Nephron progenitor cell (in vitro differentiated cells): ENCODE results near the gene PTGES3.

Source experiments
- DNase-seq: peaks from one replicate; pipeline ENCODE4 v3.0.0; 2021
- H3K27ac Mint-ChIP-seq: 2 replicates; pipeline ENCODE4 v1.8.0; 2021; ENCODE audit warnings: mild to moderate bottlenecking, moderate library complexity, mixed read lengths
- H3K27me3 Mint-ChIP-seq: 2 replicates; pipeline ENCODE4 v1.8.0; 2021; ENCODE audit warnings: mild to moderate bottlenecking, low read depth, mixed read lengths; ENCODE audit not compliant: poor library complexity
- H3K36me3 Mint-ChIP-seq: 2 replicates; pipeline ENCODE4 v1.8.0; 2021; ENCODE audit warnings: low read depth, mixed read lengths
- H3K4me1 Mint-ChIP-seq: 2 replicates; pipeline ENCODE4 v1.8.0; 2021; ENCODE audit warnings: mixed read lengths
- H3K4me3 Mint-ChIP-seq: 2 replicates; pipeline ENCODE4 v1.8.0; 2021; ENCODE audit warnings: mild to moderate bottlenecking, moderate library complexity, mixed read lengths
- H3K9me3 Mint-ChIP-seq: 2 replicates; pipeline ENCODE4 v1.8.0; 2021; ENCODE audit warnings: mild to moderate bottlenecking, moderate library complexity, mixed read lengths
- CTCF ChIP-seq: fragments of 200-600 bp; sonication (generic); IDR thresholded peaks from 2 replicates; pipeline ENCODE4 v1.5.0; 2021; ENCODE audit warnings: antibody characterized with exemption

PTGES3 gene

GRCh38 chr12:56671608-56672007, 16.5 kb downstream of the PTGES3 start:
- no peak for TF ChIP-seq CTCF
- H3K36me3 Mint-ChIP-seq = peaks cover 77% of the 10 kb centered on the region
- H3K4me3 Mint-ChIP-seq = no peak overlapping the region
- no peak for DNase-seq
- no peak overlapping the region for H3K27ac Mint-ChIP-seq
- H3K9me3 Mint-ChIP-seq = no peaks in the 10 kb centered on the region
- no peaks in the 10 kb centered on the region for H3K27me3 Mint-ChIP-seq
- H3K4me1 Mint-ChIP-seq = no peaks in the 10 kb centered on the region

- no peaks in the 10 kb centered on the region for H3K4me1 Mint-ChIP-seq
- H3K4me3 Mint-ChIP-seq = no peak overlapping the region
- no peak overlapping the region for H3K27ac Mint-ChIP-seq
- H3K36me3 Mint-ChIP-seq = peaks cover 77% of the 10 kb centered on the region
- H3K27me3 Mint-ChIP-seq = no peaks in the 10 kb centered on the region
- no peaks in the 10 kb centered on the region for H3K9me3 Mint-ChIP-seq
- TF ChIP-seq CTCF = no peak
- no peak for DNase-seq
Observed at GRCh38 chr12:56670836-56671235, 17.2 kb downstream of the PTGES3 start.

- H3K27ac Mint-ChIP-seq = no peak overlapping the region
- H3K9me3 Mint-ChIP-seq = no peaks in the 10 kb centered on the region
- peaks cover 83% of the 10 kb centered on the region for H3K36me3 Mint-ChIP-seq
Observed at GRCh38 chr12:56668197-56668457, 20.0 kb downstream of the PTGES3 start.

GRCh38 chr12:56661979-56662638, 26.0 kb downstream of the PTGES3 start:
- Mint-ChIP-seq H3K27me3 (no peaks in the 10 kb centered on the region), H3K9me3 (no peaks in the 10 kb centered on the region), H3K27ac (peak overlapping the region; percentile 22), H3K4me3 (no peak overlapping the region), H3K36me3 (peaks cover 39% of the 10 kb centered on the region), H3K4me1 (no peaks in the 10 kb centered on the region)
- TF ChIP-seq CTCF = no peak
- no peak for DNase-seq

More at GRCh38 chr12:56668197-56668457, 20.0 kb downstream of the PTGES3 start:
- H3K4me1 Mint-ChIP-seq = no peaks in the 10 kb centered on the region
- no peak for DNase-seq
- H3K27me3 Mint-ChIP-seq = no peaks in the 10 kb centered on the region
- TF ChIP-seq CTCF = no peak
- no peak overlapping the region for H3K4me3 Mint-ChIP-seq

- Mint-ChIP-seq H3K27ac (peak overlapping the region; percentile 22), H3K27me3 (no peaks in the 10 kb centered on the region), H3K4me1 (no peaks in the 10 kb centered on the region), H3K9me3 (no peaks in the 10 kb centered on the region), H3K4me3 (no peak overlapping the region), H3K36me3 (peaks cover 37% of the 10 kb centered on the region)
- no peak for TF ChIP-seq CTCF
- DNase-seq = no peak
Observed at GRCh38 chr12:56661560-56661959, 26.5 kb downstream of the PTGES3 start.

GRCh38 chr12:56658921-56659320, 29.2 kb downstream of the PTGES3 start:
- Mint-ChIP-seq H3K9me3 (peaks cover 23% of the 10 kb centered on the region), H3K27me3 (peaks cover 3% of the 10 kb centered on the region), H3K4me3 (no peak overlapping the region), H3K4me1 (no peaks in the 10 kb centered on the region), H3K36me3 (peaks cover 31% of the 10 kb centered on the region), H3K27ac (peak overlapping the region; percentile 82)
- TF ChIP-seq CTCF = no peak
- DNase-seq = no peak
